NCI-H345 (cell line): ENCODE data around the gene SAMD4A.

Source experiments
- DNase-seq: peaks from one replicate; lab custom pipeline; 2025; lab: John Stamatoyannopoulos, UW

SAMD4A gene

DNA sequence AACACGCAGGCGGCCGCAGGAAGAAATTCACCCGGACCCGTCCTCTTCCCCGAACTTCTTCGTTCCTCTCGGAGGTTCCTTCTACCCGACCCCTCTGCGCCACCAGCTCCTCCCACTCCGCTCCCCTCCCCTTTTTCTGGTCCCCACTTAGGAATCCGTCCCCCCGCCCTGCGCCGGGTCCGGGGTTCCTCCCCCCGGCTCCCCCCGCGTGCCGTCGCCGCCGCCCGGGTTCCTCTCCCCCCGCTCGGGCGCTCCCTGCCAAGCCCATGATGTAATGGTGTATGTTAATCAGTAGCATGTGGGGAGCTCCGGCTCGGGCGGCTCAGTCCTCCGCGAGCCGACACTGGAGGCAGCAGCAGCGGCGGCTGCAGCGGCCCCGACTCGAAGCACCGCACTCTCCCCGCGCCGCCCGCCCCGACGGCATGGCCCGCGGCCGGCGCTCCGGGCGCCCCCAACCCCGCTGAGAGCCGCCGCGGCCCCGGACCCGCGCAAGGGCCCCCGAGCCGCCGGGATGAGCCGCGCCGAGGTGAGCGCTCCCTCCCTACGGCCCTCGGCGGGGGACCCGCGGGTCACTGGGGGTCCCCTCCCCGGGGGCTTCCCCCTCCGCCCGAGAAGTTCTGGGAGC is 1.0 kb upstream of the SAMD4A start:
- DNase-seq = peak; percentile 62

DNA sequence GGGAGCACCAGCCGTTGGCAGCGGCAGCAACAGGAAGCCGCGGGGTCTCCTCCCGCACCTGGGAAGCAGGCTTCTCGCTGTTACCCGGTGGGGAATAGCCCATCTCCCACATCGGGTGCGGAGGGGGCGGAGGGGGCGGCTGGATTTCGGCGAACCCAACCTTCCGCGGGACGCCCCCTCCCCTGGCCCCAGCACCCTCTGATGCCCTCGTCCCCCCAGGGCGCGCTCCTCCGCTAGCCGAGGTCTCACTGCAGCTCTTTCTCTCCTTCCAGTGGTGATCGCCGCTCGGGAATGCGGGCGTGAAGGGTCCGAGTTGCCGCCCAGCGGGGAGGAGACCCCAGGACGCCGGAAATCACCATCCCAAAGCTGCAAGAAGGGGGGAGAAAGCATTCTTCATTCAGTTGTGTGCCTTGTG is 303 bp downstream of the SAMD4A start:
- no peak for DNase-seq

GRCh38 chr14:54567639-54568561 is 972 bp downstream of the SAMD4A start:
- peak; percentile 42 for DNase-seq

GRCh38 chr14:54568821-54569595 is 2.1 kb downstream of the SAMD4A start:
- no peak for DNase-seq

DNA sequence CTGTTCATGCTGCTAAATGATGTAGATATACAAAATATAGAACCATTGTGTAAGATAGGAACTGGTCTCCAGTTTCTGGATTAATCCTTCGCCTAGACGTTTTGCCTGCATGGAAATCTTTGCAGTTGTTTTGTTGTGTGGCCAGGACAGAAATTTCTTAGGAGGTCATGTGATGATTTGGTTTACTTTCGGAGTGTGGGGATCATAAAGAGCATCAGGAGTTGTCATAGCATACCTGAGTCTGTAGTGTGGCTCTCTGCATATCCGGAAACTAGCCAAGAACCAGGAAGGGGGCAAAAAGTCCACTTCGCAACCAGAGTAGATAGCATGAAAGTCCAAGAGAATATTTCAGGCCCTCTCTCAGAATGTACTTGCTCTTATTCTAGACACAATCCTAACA is 3.1 kb downstream of the SAMD4A start:
- no peak for DNase-seq

DNA sequence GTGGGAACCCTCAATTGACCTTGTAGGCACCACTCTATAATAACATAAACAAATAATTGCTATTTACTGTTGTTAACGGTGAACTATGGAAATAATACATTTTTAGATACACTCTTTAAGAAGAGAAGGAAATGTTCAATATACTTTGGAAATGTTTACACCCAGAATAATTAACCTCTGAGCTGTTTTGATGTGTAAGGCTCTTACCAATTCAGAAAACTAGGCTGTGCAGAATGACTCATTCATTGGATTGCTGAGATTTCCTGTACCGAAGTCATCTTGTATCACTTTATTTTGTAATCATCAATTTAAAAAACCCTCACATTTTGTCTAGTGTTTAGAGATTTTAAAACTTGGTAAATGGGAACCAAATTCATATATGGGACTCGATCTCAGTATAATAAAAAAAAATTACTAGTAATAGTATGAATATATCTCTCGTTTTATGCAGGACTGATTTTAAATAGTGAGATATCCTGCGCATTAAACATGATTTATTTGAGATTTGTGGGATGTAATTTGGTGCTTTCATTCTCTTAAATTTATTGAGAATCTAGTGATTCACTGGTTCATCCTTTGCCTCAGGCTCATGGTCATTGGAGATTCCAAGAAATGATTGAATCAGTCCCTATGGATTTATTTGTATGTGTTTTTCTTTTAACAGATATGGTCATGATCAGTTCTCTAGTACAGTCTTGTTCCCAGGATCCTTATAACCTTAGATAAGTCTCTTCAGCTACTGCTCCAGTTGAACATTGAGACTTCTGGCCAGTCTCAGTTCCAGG is 3.9 kb downstream of the SAMD4A start:
- no peak for DNase-seq

DNA sequence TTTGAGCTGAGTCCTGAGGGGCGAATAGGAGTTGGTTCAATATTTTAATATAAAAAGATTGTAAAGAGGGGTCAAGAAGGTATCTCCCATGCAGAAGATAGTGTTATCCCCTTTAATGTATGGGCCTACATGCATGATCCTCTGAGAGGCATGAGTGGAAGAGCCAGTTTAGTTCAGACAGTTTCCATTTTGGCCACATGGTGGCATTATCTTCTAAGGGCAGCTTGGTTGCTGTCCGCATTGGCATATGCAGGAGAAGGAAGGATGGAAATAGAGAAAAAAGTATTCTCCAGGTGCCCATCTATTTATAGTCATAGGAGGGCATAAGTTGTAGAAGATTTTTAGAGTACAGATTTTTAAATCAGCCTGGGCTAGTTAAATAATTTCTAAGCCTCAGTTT is 5.4 kb downstream of the SAMD4A start:
- DNase-seq = no peak

DNA sequence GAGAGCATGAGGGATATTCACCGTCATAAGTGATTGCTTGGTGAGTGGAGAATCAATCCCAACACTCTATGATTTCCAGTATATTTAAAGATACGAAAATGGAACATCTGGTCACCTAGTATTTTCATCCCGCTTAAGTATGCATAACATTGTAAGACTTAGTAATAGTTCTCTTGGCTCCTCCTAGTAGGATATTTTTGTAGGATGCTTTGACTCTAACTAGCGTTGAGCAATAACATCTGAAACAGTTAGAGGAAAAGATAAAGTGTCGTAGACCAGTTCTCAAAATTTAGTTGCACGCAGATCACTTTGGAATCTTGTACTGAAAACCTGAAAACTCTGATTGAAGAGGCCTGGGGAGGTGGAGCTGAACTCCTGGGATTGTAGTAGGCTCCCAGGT is 7.6 kb downstream of the SAMD4A start:
- no peak for DNase-seq

DNA sequence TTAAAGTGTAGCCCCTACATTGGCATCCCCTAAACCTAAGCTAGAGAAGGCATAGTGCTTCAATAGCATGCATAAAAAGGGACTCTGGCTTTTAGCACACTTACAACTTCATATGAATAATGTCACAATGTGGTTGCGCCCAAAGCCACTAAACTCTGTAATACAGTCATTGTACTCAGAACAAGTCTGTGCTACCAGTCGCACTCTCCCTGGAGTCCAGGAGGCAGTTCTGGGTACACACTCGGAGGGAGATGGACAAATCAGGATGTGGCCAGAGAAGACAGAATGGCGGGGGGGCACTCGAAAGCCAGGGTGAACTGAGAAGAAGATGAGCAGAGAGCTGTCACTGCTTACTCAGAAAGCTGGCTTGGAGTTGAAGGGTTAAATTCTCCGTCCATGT is 10.6 kb downstream of the SAMD4A start:
- DNase-seq = no peak

DNA sequence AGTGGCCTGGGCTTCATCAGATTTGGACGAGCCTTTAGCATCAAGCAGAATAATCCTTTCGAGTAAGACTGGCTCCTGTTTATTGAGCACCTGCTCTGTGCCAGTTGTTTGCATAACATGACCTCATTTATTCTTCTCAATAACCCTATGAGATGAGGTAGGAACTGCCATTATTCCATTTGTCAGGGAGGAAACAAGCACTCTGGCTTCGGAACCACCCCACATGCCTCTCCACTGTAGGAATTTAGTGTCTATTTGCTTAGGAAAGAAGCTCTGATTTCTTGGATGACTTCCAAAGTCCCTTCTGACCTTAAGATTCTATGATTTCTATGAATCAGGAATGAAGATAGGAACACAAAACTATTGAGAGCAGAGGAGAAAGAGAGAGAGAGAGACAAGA is 11.0 kb downstream of the SAMD4A start:
- DNase-seq = no peak

DNA sequence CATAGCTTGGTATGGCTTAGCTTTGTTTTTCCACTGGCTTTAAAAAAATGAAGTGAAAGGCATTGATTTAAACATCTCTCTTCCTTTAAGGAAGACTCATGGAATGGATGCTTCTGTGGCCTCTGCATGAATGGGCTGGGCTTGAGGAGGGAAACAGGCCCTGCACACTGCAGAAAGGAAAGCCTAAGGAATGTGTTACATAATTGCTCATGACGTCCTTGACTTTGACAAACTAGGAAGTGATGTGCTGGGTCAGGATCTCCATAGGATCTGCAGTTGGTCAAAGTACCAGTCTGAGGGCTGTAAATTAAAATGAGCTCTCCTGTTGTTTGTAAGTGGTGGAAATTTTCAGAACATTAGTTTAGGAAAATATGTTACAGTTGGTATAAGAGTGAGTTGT is 12.7 kb downstream of the SAMD4A start:
- DNase-seq = no peak

DNA sequence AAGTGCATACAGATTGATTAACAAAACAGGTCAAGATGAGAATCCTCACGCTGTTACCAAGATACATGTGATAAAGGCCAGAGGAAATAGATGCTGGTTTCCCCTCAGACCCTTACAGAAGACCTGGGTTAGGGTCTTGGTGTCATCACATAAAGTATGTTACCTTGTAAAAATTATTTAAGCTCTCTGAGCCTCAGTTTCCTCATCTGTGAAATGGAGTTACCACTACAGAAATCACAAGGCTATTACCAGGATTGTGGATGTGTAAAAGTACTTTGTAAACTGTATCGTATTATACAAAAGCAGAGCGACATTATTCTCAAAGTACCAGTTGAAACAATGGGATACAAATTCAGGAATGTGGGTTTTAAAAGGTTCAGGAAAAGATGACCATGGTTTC is 14.0 kb downstream of the SAMD4A start:
- DNase-seq = no peak

DNA sequence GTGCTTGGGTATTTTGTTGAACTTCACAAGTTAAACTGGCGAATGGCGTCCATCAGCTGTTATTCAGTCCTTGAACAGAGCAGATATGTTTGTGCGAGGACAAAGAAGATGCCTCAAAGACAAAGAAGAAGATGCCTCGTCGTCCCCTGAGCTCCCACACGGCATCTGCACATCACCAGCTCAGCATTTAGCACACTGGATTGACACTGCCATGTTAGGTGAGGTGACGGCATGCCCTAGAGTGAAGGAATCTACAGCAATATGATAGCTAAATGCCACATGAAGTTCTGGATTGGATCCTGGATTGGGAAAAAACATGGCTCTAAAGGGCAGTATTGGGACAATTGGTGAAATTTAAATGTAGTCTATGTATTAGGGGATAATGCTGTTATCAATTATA is 15.4 kb downstream of the SAMD4A start:
- no peak for DNase-seq

DNA sequence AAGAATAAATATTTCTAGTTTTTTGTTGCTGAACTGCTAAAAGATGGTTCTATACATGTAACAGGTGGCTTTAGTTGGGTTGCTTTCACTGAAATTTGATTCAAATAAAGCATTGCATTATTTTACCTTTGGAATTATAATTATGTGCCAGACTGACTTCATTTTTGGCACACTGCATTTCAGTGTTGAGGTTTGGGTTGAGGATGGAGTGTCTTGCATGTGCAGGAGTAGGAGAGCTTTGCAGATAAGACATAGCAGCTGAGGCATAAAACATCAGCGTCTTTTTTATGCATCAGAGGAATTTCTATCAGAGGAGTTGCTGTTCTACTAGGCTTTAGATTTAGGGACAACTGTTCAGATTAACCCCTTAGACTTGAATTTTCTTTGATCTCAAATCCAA is 17.2 kb downstream of the SAMD4A start:
- no peak for DNase-seq

- DNase-seq = no peak
Observed at GRCh38 chr14:54585214-54585613, 18.3 kb downstream of the SAMD4A start.

DNA sequence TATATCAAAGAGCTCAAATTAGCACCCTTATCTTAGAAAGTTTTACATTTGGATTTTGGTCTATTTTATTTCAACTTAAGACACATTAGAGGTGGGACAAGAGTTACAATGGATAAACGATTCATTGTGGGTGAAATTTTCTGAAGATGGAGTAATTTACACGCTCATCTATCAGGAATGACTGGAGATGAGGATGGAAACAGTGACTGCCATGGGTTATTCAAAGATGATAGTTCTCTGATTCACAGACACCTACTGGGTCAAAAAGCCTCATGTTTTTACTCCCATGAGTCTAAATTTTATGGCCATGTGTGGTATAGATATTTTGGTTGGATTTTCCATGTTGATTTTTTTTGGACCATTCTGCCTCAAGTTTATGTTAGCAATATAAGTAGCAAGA is 22.1 kb downstream of the SAMD4A start:
- no peak for DNase-seq

DNA sequence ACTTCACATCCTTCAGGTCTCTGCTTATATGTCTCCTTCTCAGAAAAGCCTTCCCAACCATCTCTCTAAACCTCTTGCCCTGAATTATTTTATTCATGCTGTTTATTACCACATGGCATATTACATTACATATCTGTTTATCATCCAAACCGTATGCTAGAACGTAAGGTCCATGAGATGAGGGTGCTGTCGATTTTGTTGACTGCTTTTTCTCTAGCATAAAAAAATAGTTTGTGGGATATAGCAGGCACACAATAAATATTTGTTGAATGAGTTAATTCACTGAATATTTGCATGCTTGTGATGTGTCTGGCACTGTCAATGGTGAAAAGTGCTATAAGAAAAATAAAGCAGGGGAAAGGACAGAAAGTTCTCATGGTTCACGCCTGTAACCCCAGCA is 22.9 kb downstream of the SAMD4A start:
- no peak for DNase-seq

- no peak for DNase-seq
Observed at GRCh38 chr14:54590481-54590880, 23.6 kb downstream of the SAMD4A start.

GRCh38 chr14:54591461-54591860 is 24.5 kb downstream of the SAMD4A start:
- DNase-seq = no peak

- no peak for DNase-seq
Observed at GRCh38 chr14:54591866-54592265, 24.9 kb downstream of the SAMD4A start.

DNA sequence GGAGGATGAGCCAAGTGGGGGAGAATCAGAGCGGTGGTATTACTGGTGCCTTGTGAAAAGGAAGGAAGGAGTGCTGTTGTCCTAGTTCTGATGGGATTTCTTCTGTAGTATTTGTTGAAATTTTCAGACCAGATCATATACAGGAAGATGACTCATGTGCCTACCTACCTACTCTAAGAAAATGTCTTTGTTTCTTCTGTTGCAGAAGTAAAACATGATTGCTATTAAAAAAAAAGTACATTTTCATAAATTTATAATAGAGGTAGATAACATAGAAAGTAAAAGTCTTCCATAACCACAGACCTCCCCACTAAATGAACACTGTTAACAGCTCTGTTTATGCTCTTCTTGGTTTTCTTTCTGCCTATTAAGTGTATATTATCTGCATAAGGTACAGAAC is 26.9 kb downstream of the SAMD4A start:
- DNase-seq = no peak

DNA sequence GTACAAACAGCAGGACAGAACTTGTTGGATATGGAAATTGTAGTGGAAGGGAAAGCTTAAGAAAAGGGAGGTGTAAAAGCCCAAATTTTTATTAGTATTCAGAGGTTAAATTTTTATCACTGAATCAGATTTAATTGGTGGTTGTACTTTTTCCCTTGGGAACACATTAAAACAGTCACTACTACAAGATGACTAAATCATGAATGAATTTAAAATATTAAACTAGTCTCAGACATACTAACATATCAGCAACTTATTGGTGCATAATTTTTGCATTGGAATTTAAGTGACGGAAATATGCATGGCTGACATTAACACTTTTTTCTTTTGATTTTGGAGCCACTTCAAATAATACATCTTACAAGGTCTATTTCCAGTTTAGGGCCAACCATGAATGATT is 27.6 kb downstream of the SAMD4A start:
- DNase-seq = no peak
